KMS-11 (cell line): Measurements from ENCODE around the gene NTM.

Source experiments
- H2AFZ ChIP-seq: fragments of 200-600 bp; sonication (generic); 2 replicates; pipeline ENCODE4 v1.6.1; 2016; ENCODE audit warnings: antibody characterized with exemption, mixed run types, low read depth
- H3K27ac ChIP-seq: fragments of 200-600 bp; sonication (generic); 2 replicates; pipeline ENCODE4 v1.6.1; 2016; ENCODE audit warnings: mild to moderate bottlenecking, mixed run types
- H3K27me3 ChIP-seq: fragments of 200-600 bp; sonication (generic); 2 replicates; pipeline ENCODE4 v1.6.1; 2017; ENCODE audit warnings: mild to moderate bottlenecking, low read depth, mixed run types, moderate library complexity; ENCODE audit not compliant: insufficient read depth
- H3K36me3 ChIP-seq: fragments of 200-600 bp; sonication (generic); 2 replicates; pipeline ENCODE4 v1.6.1; 2017; ENCODE audit warnings: mild to moderate bottlenecking, mixed run types; ENCODE audit not compliant: insufficient read depth
- H3K4me1 ChIP-seq: fragments of 200-600 bp; sonication (generic); 2 replicates; pipeline ENCODE4 v1.6.1; 2016; ENCODE audit warnings: mild to moderate bottlenecking, low read depth, mixed run types; ENCODE audit not compliant: poor library complexity, severe bottlenecking
- H3K4me2 ChIP-seq: fragments of 200-600 bp; sonication (generic); 2 replicates; pipeline ENCODE4 v1.7.0; 2016; ENCODE audit warnings: mild to moderate bottlenecking, mixed run types
- H3K4me3 ChIP-seq: fragments of 200-600 bp; sonication (generic); IDR thresholded peaks from 2 replicates; pipeline ENCODE4 v1.6.1; 2017; ENCODE audit warnings: low read depth, low read length, mixed read lengths; ENCODE audit not compliant: insufficient read depth
- H3K79me2 ChIP-seq: fragments of 200-600 bp; sonication (generic); 2 replicates; pipeline ENCODE4 v1.6.1; 2016; ENCODE audit warnings: low read depth, mixed run types; ENCODE audit not compliant: insufficient read depth
- H3K9ac ChIP-seq: fragments of 200-600 bp; sonication (generic); 2 replicates; pipeline ENCODE4 v1.6.1; 2016; ENCODE audit warnings: mild to moderate bottlenecking, mixed run types
- H4K20me1 ChIP-seq: fragments of 200-600 bp; sonication (generic); 2 replicates; pipeline ENCODE4 v1.6.1; 2016; ENCODE audit warnings: mild to moderate bottlenecking, mixed run types; ENCODE audit not compliant: insufficient read depth
- CTCF ChIP-seq: fragments of 200-600 bp; sonication (generic); conservative IDR thresholded peaks from 2 replicates; pipeline ENCODE4 v1.6.1; 2017; ENCODE audit warnings: low read depth, mild to moderate bottlenecking, antibody characterized with exemption, low read length, moderate library complexity, mixed read lengths

Gene NTM

GRCh38 chr11:132202621-132203020 is 832.2 kb downstream of the NTM start:
- Histone ChIP-seq H3K79me2 (no peaks in the 10 kb centered on the region), H3K27ac (no peak overlapping the region), H3K4me1 (no peaks in the 10 kb centered on the region), H2AFZ (no peak overlapping the region), H3K4me2 (no peak overlapping the region), H4K20me1 (no peaks in the 10 kb centered on the region), H3K4me3 (no peak overlapping the region), H3K36me3 (no peaks in the 10 kb centered on the region), H3K27me3 (no peaks in the 10 kb centered on the region), H3K9ac (no peak overlapping the region)
- TF ChIP-seq CTCF: no peak

- Histone ChIP-seq H3K4me2 (no peak overlapping the region), H3K79me2 (no peaks in the 10 kb centered on the region), H3K36me3 (no peaks in the 10 kb centered on the region), H3K4me3 (no peak overlapping the region), H3K27me3 (no peaks in the 10 kb centered on the region), H3K27ac (no peak overlapping the region), H2AFZ (no peak overlapping the region), H4K20me1 (no peaks in the 10 kb centered on the region), H3K9ac (no peak overlapping the region), H3K4me1 (no peaks in the 10 kb centered on the region)
- no peak for TF ChIP-seq CTCF
These were observed 834.6 kb downstream of the NTM start for GRCh38 chr11:132205006-132205405.

GRCh38 chr11:132205496-132205895 is 835.1 kb downstream of the NTM start:
- no peak overlapping the region for H3K9ac ChIP-seq
- no peaks in the 10 kb centered on the region for H4K20me1 ChIP-seq
- no peaks in the 10 kb centered on the region for H3K27me3 ChIP-seq
- no peak overlapping the region for H3K4me2 ChIP-seq
- no peak overlapping the region for H2AFZ ChIP-seq
- no peak overlapping the region for H3K4me3 ChIP-seq
- H3K36me3 ChIP-seq: no peaks in the 10 kb centered on the region
- no peaks in the 10 kb centered on the region for H3K79me2 ChIP-seq
- TF ChIP-seq CTCF: no peak
- H3K4me1 ChIP-seq: no peaks in the 10 kb centered on the region
- H3K27ac ChIP-seq: no peak overlapping the region

- Histone ChIP-seq H3K27ac (no peak overlapping the region), H2AFZ (no peak overlapping the region), H3K9ac (no peak overlapping the region), H3K36me3 (no peaks in the 10 kb centered on the region), H3K4me1 (no peaks in the 10 kb centered on the region), H4K20me1 (no peaks in the 10 kb centered on the region), H3K79me2 (no peaks in the 10 kb centered on the region), H3K4me2 (no peak overlapping the region), H3K4me3 (no peak overlapping the region), H3K27me3 (no peaks in the 10 kb centered on the region)
- TF ChIP-seq CTCF: no peak
These were observed 836.6 kb downstream of the NTM start for GRCh38 chr11:132206993-132207392.
